Fibroblast of the aortic adventitia (primary cell): ENCODE measurements around the gene CXXC1. TPM values are rescaled to one million over a fixed set of nuclear protein-coding genes. Genes with fewer than 3 reads are reported as not detected.
"Not testable (repeated sequence)": the region's sequence is repeated elsewhere in the genome, so short reads cannot be mapped to it uniquely, and the experiment has no call there.

Experiments
- DNase-seq: peaks from one replicate; pipeline ENCODE4 v3.0.0-alpha.2; 2010; ENCODE audit warnings: low read depth
- H3K4me3 ChIP-seq: 2 replicates; pipeline ENCODE4 v1.5.1; 2011; ENCODE audit warnings: low read depth, mild to moderate bottlenecking, control low read depth, low read length, moderate library complexity
- small RNA-seq: library from RNA; depleted of rRNA; stranded (forward); fragments of <200 nt; gene quantifications from one replicate; pipeline ENCODE3, GENCODE V24; 2012
- total RNA-seq: library from RNA; depleted of rRNA; stranded (reverse); fragments of >200 nt; gene quantifications from 2 replicates; pipeline ENCODE4 v1.2.3, GENCODE V29; 2012; ENCODE audit warnings: low replicate concordance
- TF ChIP-seq, protein P1 (sequence below): IDR thresholded peaks from 2 replicates; pipeline ENCODE4 v1.5.1; 2011; ENCODE audit warnings: mild to moderate bottlenecking, low read length, control low read depth, inconsistent platforms; ENCODE audit not compliant: insufficient read depth

Gene CXXC1
- total RNA-seq, 1 donor = 44.6 TPM

DNA sequence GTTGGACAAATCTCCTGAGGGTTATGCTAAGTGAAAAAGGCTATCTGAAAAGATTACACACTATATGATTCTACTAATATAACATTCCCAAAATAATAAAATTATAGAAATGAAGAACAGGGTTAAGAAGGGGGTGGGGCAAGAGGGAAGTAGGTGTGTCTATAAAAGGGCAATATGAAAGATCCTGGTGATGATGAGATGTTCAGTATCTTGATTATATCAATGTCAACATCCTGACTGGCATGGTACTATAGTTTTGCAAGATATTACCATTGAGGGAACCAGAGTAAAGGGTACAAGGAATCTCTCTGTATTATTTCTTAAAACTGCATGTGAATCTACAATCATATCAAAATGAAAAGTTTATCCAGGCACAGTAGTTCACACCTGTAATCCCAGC, 37.9 kb downstream of the CXXC1 start:
- H3K4me3 ChIP-seq = no peak overlapping the region
- TF ChIP-seq, protein P1, sequence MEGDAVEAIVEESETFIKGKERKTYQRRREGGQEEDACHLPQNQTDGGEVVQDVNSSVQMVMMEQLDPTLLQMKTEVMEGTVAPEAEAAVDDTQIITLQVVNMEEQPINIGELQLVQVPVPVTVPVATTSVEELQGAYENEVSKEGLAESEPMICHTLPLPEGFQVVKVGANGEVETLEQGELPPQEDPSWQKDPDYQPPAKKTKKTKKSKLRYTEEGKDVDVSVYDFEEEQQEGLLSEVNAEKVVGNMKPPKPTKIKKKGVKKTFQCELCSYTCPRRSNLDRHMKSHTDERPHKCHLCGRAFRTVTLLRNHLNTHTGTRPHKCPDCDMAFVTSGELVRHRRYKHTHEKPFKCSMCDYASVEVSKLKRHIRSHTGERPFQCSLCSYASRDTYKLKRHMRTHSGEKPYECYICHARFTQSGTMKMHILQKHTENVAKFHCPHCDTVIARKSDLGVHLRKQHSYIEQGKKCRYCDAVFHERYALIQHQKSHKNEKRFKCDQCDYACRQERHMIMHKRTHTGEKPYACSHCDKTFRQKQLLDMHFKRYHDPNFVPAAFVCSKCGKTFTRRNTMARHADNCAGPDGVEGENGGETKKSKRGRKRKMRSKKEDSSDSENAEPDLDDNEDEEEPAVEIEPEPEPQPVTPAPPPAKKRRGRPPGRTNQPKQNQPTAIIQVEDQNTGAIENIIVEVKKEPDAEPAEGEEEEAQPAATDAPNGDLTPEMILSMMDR = no peak
- DNase-seq = no peak

GRCh38 chr18:50247561-50247960, 39.9 kb downstream of the CXXC1 start:
- TF ChIP-seq, protein P1 = no peak
- no peak for DNase-seq
- H3K4me3 ChIP-seq = no peak overlapping the region

GRCh38 chr18:50241768-50242167, 45.7 kb downstream of the CXXC1 start:
- DNase-seq = not testable (repeated sequence)

GRCh38 chr18:50240080-50240563, 47.4 kb downstream of the CXXC1 start:
- H3K4me3 ChIP-seq = no peak overlapping the region
- no peak for DNase-seq
- TF ChIP-seq, protein P1 = no peak

More at GRCh38 chr18:50241768-50242167, 45.7 kb downstream of the CXXC1 start:
- H3K4me3 ChIP-seq = not testable (repeated sequence)

DNA sequence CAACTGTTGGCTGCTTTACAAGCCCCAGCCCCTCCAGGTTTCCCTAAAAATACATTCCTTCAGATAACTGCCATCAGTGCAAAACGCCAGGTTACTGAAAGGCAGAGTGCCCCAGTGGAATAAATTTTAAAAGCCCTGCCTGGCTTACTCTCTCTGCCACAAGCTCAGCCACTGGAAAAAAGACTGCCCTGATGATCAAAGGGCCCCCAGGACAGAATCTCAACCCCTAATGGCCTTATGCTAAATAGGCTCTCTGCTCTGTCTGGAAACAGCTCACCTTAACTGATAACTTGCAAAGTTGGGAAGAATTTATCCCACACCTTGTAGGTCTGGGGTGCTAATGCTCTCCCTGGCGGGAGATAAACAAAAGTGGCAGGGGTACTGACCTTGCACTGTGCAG, 55.1 kb downstream of the CXXC1 start:
- H3K4me3 ChIP-seq = no peak overlapping the region
- DNase-seq = no peak
- TF ChIP-seq, protein P1 = no peak

Small RNA genes lying within 50 kb of the gene (small RNA-seq; reads per million reads assigned to genes)
- gene RNA5SP458 = not detected

Other genes starting within 250 kb of the CXXC1 start
- gene MYO5B, start 92.5 kb downstream of the CXXC1 start, total RNA-seq = 0.09 and 0.16 TPM in 2 replicates
- 0.27 and 0.57 TPM in 2 replicates for gene CFAP53, start 21.2 kb downstream of the CXXC1 start, total RNA-seq
- 42.7 and 50.3 TPM in 2 replicates for gene MBD1, start 6.2 kb downstream of the CXXC1 start, total RNA-seq
- 3.0 and 29.5 TPM in 2 replicates for gene SKA1, start 87.4 kb upstream of the CXXC1 start, total RNA-seq